HCT116 (cell line): ENCODE results near the gene ARID3A. TPM values are rescaled to one million over a fixed set of nuclear protein-coding genes. Genes with fewer than 3 reads are reported as not detected.
A peak's percentile ranks its signal among the peaks of the same experiment; 100 is the strongest.

ENCODE experiments used
- ATAC-seq: fragments of 200-7000 bp; cut with Tn5 transposase; 2 replicates; pipeline ENCODE4 v1.9.1; 2020; ENCODE audit warnings: mild to moderate bottlenecking, moderate library complexity
- BruUV-seq: library from RNA; stranded (reverse); fragments of 400-500 nt; replicated peaks from 2 replicates; lab custom pipeline; 2021; lab: Mats Ljungman, UMichigan
- CTCF ChIA-PET: fragments of 300-600 bp; sonication (Branson Sonifier 250); formaldehyde crosslinking; loops from one replicate; lab custom pipeline; 2021; ENCODE audit warnings: antibody characterized with exemption; lab: Charles Lee
- POLR2A ChIA-PET: fragments of 300-600, 350-600 bp; sonication (Branson Sonifier 250); formaldehyde crosslinking; loops from one replicate; lab custom pipeline; 2021; ENCODE audit warnings: antibody characterized with exemption; lab: Charles Lee
- RAD21 ChIA-PET, 2 experiments: fragments of 300-600 bp; sonication (Branson Sonifier 250); formaldehyde crosslinking; loops; one replicate each; lab custom pipeline; 2023; ENCODE audit warnings: low total read pairs in 2 of 2; ENCODE audit not compliant: uncharacterized antibody in 2 of 2, unreplicated experiment in 2 of 2, low non-redundant PET in 1 of 2; lab: Charles Lee
- DNase-seq: peaks from one replicate; pipeline ENCODE4 v3.0.0-alpha.2; 2010; ENCODE audit warnings: low read depth, low spot score
- H2AFZ ChIP-seq: fragments of 200-600 bp; shearing (Covaris generic), sonication (generic); 2 replicates; pipeline ENCODE4 v1.6.1; 2017; ENCODE audit warnings: low read depth, mixed run types, mixed read lengths, antibody characterized with exemption, low read length; ENCODE audit not compliant: poor library complexity, severe bottlenecking
- H3K27ac ChIP-seq: 2 replicates; pipeline ENCODE4 v1.5.1; 2012; ENCODE audit warnings: low read depth, low read length
- H3K27me3 ChIP-seq: fragments of 200-600 bp; sonication (generic); 2 replicates; pipeline ENCODE4 v1.6.1; 2016; ENCODE audit warnings: mixed run types, low read length, mixed read lengths; ENCODE audit not compliant: insufficient read depth
- H3K36me3 ChIP-seq, 2 experiments: fragments of 200-500 bp in 1 of 2; fragments of 200-600 bp in 1 of 2; sonication (Bioruptor generic) in 1 of 2; sonication (generic) in 1 of 2; 2 replicates each; pipeline versions ENCODE4 v1.5.1 to v1.6.1; 2014 to 2016; ENCODE audit warnings: low read length in 2 of 2, inconsistent platforms in 1 of 2, mixed read lengths in 1 of 2, mixed run types in 1 of 2; ENCODE audit not compliant: insufficient read depth in 2 of 2, control insufficient read depth in 1 of 2
- H3K4me1 ChIP-seq, 2 experiments: fragments of 200-600 bp in 1 of 2; sonication (generic) in 1 of 2; 2 replicates each; pipeline versions ENCODE4 v1.5.1 to v1.6.1; 2012 to 2017; ENCODE audit warnings: low read length in 2 of 2, inconsistent platforms in 1 of 2, mild to moderate bottlenecking in 1 of 2, mixed read lengths in 1 of 2, mixed run types in 1 of 2, moderate library complexity in 1 of 2; ENCODE audit not compliant: insufficient read depth in 2 of 2, control insufficient read depth in 1 of 2
- H3K4me2 ChIP-seq: fragments of 200-600 bp; sonication (generic); 2 replicates; pipeline ENCODE4 v1.6.1; 2017; ENCODE audit warnings: mixed run types, low read length, mixed read lengths
- H3K4me3 ChIP-seq, 2 experiments: fragments of 200-600 bp in 1 of 2; sonication (generic) in 1 of 2; replicated peaks in 1 of 2; 2 replicates each; pipeline ENCODE4 v1.5.1; 2011 to 2016; ENCODE audit warnings: low read length in 2 of 2, control low read depth in 1 of 2, low read depth in 1 of 2, mild to moderate bottlenecking in 1 of 2, mixed read lengths in 1 of 2, mixed run types in 1 of 2
- H3K79me2 ChIP-seq: fragments of 200-600 bp; sonication (generic); 2 replicates; pipeline ENCODE4 v1.6.1; 2017; ENCODE audit warnings: mild to moderate bottlenecking, mixed run types, low read length, moderate library complexity, mixed read lengths; ENCODE audit not compliant: insufficient read depth
- H3K9ac ChIP-seq: fragments of 200-600 bp; sonication (generic); 2 replicates; pipeline ENCODE4 v1.6.1; 2016; ENCODE audit warnings: low read length, mixed read lengths
- H3K9me2 ChIP-seq: fragments of 200-600 bp; sonication (generic), shearing (Covaris generic); 2 replicates; pipeline ENCODE4 v1.6.1; 2017; ENCODE audit warnings: mixed run types, mild to moderate bottlenecking, moderate library complexity; ENCODE audit not compliant: insufficient read depth
- H3K9me3 ChIP-seq, 2 experiments: fragments of 200-500 bp in 1 of 2; fragments of 200-600 bp in 1 of 2; sonication (Bioruptor generic) in 1 of 2; sonication (generic) in 1 of 2; 2 replicates each; pipeline ENCODE4 v1.6.1; 2014 to 2017; ENCODE audit warnings: low read length in 2 of 2, mixed read lengths in 2 of 2, inconsistent platforms in 1 of 2, low read depth in 1 of 2, mild to moderate bottlenecking in 1 of 2, mixed run types in 1 of 2, moderate library complexity in 1 of 2; ENCODE audit not compliant: control insufficient read depth in 1 of 2, insufficient read depth in 1 of 2
- H4K20me1 ChIP-seq: fragments of 200-600 bp; sonication (generic), shearing (Covaris generic); 2 replicates; pipeline ENCODE4 v1.6.1; 2017; ENCODE audit warnings: mixed run types, mild to moderate bottlenecking, moderate library complexity; ENCODE audit not compliant: insufficient read depth
- CBX3 ChIP-seq: IDR thresholded peaks from 2 replicates; pipeline ENCODE4 v1.6.1; 2012; ENCODE audit warnings: low read depth
- CEBPB ChIP-seq: IDR thresholded peaks from 2 replicates; pipeline ENCODE4 v1.6.1; 2012; ENCODE audit warnings: low read depth
- ELF1 ChIP-seq: IDR thresholded peaks from 2 replicates; pipeline ENCODE4 v1.6.1; 2012; ENCODE audit warnings: low read depth, borderline replicate concordance
- EZH2 ChIP-seq: fragments of 200-600 bp; sonication (generic); IDR thresholded peaks from 2 replicates; pipeline ENCODE4 v1.6.1; 2017; ENCODE audit warnings: antibody characterized with exemption, mixed run types
- POLR2AphosphoS5 ChIP-seq: IDR thresholded peaks from 2 replicates; pipeline ENCODE4 v1.6.1; 2011; ENCODE audit warnings: mild to moderate bottlenecking, low read depth, low read length, moderate library complexity
- RAD21 ChIP-seq: IDR thresholded peaks from 2 replicates; pipeline ENCODE4 v1.6.1; 2012; ENCODE audit warnings: low read depth, mild to moderate bottlenecking
- SIN3A ChIP-seq: IDR thresholded peaks from 2 replicates; pipeline ENCODE4 v1.6.1; 2012; ENCODE audit warnings: low read depth
- YY1 ChIP-seq: IDR thresholded peaks from 2 replicates; pipeline ENCODE4 v1.6.1; 2011; ENCODE audit warnings: low read length, low read depth, moderate library complexity, mild to moderate bottlenecking; ENCODE audit not compliant: insufficient replicate concordance; ENCODE audit errors: extremely low read depth
- intact Hi-C: fragments of 100-400 bp; cut with micrococcal nuclease; formaldehyde crosslinking; loops from 2 replicates; pipeline ENCODE4 v1.10.0; 2022
- total RNA-seq: library from RNA; stranded (reverse); gene quantifications from one replicate; pipeline ENCODE4 v1.2.1, GENCODE V29; 2021; ENCODE audit not compliant: unreplicated experiment
- TF ChIP-seq, protein P1 (sequence below): IDR thresholded peaks from 2 replicates; pipeline ENCODE4 v1.6.1; 2012; ENCODE audit warnings: low read depth
- TF ChIP-seq, protein P2 (sequence below): IDR thresholded peaks from 2 replicates; pipeline ENCODE4 v1.6.1; 2011; ENCODE audit warnings: mild to moderate bottlenecking, low read length, moderate library complexity; ENCODE audit not compliant: insufficient replicate concordance; ENCODE audit errors: extremely low read depth
- TF ChIP-seq, protein P3 (sequence below): IDR thresholded peaks from 2 replicates; pipeline ENCODE4 v1.6.1; 2012

ARID3A gene
- total RNA-seq, 1 experiment from 2014 or later: 21.8 TPM

DNA sequence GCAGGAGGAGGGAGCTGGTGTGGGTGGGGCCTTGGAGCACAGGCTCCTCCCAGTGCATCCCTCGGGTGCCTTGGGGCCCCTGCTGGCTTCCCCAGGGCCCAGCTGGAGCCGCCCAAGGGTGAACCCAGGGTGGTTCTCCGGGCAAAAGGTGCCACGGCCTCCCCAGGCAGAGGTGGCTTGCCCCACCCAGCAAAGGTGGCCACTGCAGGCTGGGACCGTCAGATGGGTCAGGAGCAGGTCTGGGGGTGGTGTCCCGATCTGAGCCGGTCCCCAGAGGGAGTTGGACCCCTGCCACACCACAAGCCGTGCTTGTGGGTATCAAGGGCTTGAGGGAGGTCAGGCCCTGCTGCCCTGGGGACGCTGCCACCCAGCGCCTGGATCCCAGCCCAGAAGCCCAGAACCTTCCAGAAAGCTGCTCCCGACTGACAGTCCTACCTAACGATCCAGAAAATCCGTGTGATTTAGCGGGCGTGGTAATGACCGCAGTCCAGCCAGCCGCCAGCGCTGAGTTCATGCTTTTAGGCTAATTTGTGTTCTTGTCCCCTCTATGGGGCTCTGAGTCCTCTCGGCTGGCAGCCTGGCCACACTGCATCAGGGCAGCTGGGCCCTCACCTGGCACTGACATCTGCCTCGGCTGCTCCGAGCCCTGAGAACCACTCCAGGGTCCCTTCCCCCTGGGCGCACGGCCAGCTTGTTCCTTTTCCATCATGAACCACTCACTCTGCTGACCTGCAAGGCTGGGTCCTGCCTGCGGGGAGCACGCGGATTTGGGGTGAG lies 69.4 kb downstream of the ARID3A start:
- peaks cover 7 to 30% of the 10 kb centered on the region in 2 experiments for H3K4me1 ChIP-seq
- peaks cover 6% of the 10 kb centered on the region; the same call in 1 of the 2 replicates for H4K20me1 ChIP-seq
- H3K9ac ChIP-seq: no peak overlapping the region
- H3K27ac ChIP-seq: no peak overlapping the region; the same call in 1 of the 2 replicates
- peaks cover 5 to 33% of the 10 kb centered on the region in 2 experiments; a peak in 3 of 4 replicates for H3K36me3 ChIP-seq
- no peaks in the 10 kb centered on the region for H3K9me2 ChIP-seq
- no peaks in the 10 kb centered on the region; the same call in 1 of the 2 replicates for H3K79me2 ChIP-seq
- no peak overlapping the region for H3K4me2 ChIP-seq
- no peak overlapping the region for H2AFZ ChIP-seq
- H3K4me3 ChIP-seq: no peak overlapping the region
- ATAC-seq (0 out of 2 replicates have a peak, but pooled peaks have one; percentile 18), DNase-seq (no peak)
- ChIA-PET POLR2A (no interaction called here), RAD21 (interaction anchor here in 1 of 2 experiments (0.5 kb wide), 1 partner anchor 381 kb away, joined by 6 read pairs; no protein-coding TSS in a partner anchor), CTCF (no interaction called here)
- H3K27me3 ChIP-seq: no peaks in the 10 kb centered on the region
- no TSS peak for BruUV-seq
- TF ChIP-seq, protein P1, sequence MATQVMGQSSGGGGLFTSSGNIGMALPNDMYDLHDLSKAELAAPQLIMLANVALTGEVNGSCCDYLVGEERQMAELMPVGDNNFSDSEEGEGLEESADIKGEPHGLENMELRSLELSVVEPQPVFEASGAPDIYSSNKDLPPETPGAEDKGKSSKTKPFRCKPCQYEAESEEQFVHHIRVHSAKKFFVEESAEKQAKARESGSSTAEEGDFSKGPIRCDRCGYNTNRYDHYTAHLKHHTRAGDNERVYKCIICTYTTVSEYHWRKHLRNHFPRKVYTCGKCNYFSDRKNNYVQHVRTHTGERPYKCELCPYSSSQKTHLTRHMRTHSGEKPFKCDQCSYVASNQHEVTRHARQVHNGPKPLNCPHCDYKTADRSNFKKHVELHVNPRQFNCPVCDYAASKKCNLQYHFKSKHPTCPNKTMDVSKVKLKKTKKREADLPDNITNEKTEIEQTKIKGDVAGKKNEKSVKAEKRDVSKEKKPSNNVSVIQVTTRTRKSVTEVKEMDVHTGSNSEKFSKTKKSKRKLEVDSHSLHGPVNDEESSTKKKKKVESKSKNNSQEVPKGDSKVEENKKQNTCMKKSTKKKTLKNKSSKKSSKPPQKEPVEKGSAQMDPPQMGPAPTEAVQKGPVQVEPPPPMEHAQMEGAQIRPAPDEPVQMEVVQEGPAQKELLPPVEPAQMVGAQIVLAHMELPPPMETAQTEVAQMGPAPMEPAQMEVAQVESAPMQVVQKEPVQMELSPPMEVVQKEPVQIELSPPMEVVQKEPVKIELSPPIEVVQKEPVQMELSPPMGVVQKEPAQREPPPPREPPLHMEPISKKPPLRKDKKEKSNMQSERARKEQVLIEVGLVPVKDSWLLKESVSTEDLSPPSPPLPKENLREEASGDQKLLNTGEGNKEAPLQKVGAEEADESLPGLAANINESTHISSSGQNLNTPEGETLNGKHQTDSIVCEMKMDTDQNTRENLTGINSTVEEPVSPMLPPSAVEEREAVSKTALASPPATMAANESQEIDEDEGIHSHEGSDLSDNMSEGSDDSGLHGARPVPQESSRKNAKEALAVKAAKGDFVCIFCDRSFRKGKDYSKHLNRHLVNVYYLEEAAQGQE: no peak
- TF ChIP-seq YY1 (no peak), ELF1 (no peak), CEBPB (no peak), POLR2AphosphoS5 (no peak), SIN3A (no peak), CBX3 (no peak), EZH2 (no peak), RAD21 (no peak)
- TF ChIP-seq, protein P2, sequence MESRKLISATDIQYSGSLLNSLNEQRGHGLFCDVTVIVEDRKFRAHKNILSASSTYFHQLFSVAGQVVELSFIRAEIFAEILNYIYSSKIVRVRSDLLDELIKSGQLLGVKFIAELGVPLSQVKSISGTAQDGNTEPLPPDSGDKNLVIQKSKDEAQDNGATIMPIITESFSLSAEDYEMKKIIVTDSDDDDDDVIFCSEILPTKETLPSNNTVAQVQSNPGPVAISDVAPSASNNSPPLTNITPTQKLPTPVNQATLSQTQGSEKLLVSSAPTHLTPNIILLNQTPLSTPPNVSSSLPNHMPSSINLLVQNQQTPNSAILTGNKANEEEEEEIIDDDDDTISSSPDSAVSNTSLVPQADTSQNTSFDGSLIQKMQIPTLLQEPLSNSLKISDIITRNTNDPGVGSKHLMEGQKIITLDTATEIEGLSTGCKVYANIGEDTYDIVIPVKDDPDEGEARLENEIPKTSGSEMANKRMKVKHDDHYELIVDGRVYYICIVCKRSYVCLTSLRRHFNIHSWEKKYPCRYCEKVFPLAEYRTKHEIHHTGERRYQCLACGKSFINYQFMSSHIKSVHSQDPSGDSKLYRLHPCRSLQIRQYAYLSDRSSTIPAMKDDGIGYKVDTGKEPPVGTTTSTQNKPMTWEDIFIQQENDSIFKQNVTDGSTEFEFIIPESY: no peak
- TF ChIP-seq, protein P3, sequence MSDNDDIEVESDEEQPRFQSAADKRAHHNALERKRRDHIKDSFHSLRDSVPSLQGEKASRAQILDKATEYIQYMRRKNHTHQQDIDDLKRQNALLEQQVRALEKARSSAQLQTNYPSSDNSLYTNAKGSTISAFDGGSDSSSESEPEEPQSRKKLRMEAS: no peak
- H3K9me3 ChIP-seq: no peaks in the 10 kb centered on the region
- intact Hi-C loops: no loop called here
